ENCODE data around the gene GPR68. TPM values are rescaled to one million over a fixed set of nuclear protein-coding genes. Genes with fewer than 3 reads are reported as not detected.
"Not testable (repeated sequence)": the region's sequence is repeated elsewhere in the genome, so short reads cannot be mapped to it uniquely, and the experiment has no call there.

GPR68 gene
- total and polyA plus RNA-seq, 4 donors, result 2.3 to 7.6 (median 2.8) TPM

GRCh38 chr14:91185721-91186120 lies 58.8 kb downstream of the GPR68 start:
- DNase-seq (no peak), ATAC-seq (ENCODE audit: insufficient read depth, low FRiP score) (no peak)
- no peak overlapping the region for H3K9ac ChIP-seq (ENCODE audit: insufficient read depth in 1 of 2, low read length in 2 of 2)
- WGBS, 2 donors, result 93 to 100% methylated on average over 1 of the region's 1 CpG
- no peaks in the 10 kb centered on the region for H3K9me3 ChIP-seq (ENCODE audit: control insufficient read depth in 4 of 4, insufficient read depth in 3 of 4, low read length in 3 of 4)
- no peaks in the 10 kb centered on the region for H3K4me1 ChIP-seq (ENCODE audit: control insufficient read depth in 5 of 5, insufficient read depth in 5 of 5, low read length in 5 of 5)
- H3K27ac ChIP-seq (ENCODE audit: low read depth in 1 of 2, low read length in 1 of 2), result no peak overlapping the region
- no peaks in the 10 kb centered on the region for H3K27me3 ChIP-seq (ENCODE audit: control insufficient read depth in 3 of 3, insufficient read depth in 3 of 3, low read length in 2 of 3)
- TF ChIP-seq CTCF (IDR thresholded peaks at IDR 0.05; ENCODE audit: control extremely low read depth, extremely low read depth), result no peak
- H3K4me3 ChIP-seq, result no peak overlapping the region
- H3K36me3 ChIP-seq (ENCODE audit: control insufficient read depth in 4 of 4, insufficient read depth in 4 of 4, low read length in 4 of 4), result peaks cover 20 to 46% (median 36%) of the 10 kb centered on the region in 4 donors

- Histone ChIP-seq H3K9me3 (ENCODE audit: control insufficient read depth in 4 of 4, insufficient read depth in 3 of 4, low read length in 3 of 4) (no peaks in the 10 kb centered on the region), H3K27me3 (ENCODE audit: control insufficient read depth in 3 of 3, insufficient read depth in 3 of 3, low read length in 2 of 3) (no peaks in the 10 kb centered on the region), H3K36me3 (ENCODE audit: control insufficient read depth in 4 of 4, insufficient read depth in 4 of 4, low read length in 4 of 4) (peaks cover 17 to 38% (median 32%) of the 10 kb centered on the region in 4 donors), H3K4me1 (ENCODE audit: control insufficient read depth in 5 of 5, insufficient read depth in 5 of 5, low read length in 5 of 5) (no peaks in the 10 kb centered on the region), H3K27ac (ENCODE audit: low read depth in 1 of 2, low read length in 1 of 2) (no peak overlapping the region), H3K4me3 (no peak overlapping the region), H3K9ac (ENCODE audit: insufficient read depth in 1 of 2, low read length in 2 of 2) (no peak overlapping the region)
- TF ChIP-seq CTCF (IDR thresholded peaks at IDR 0.05; ENCODE audit: control extremely low read depth, extremely low read depth), result no peak
- no peak for DNase-seq
- no peak for ATAC-seq (ENCODE audit: insufficient read depth, low FRiP score)
These were observed 59.9 kb downstream of the GPR68 start for GRCh38 chr14:91184559-91184958.

- not testable (repeated sequence) for H3K27me3 ChIP-seq (ENCODE audit: control insufficient read depth in 3 of 3, insufficient read depth in 3 of 3, low read length in 2 of 3); ATAC-seq (ENCODE audit: insufficient read depth, low FRiP score); H3K9me3 ChIP-seq (ENCODE audit: control insufficient read depth in 4 of 4, insufficient read depth in 3 of 4, low read length in 3 of 4); H3K4me1 ChIP-seq (ENCODE audit: control insufficient read depth in 5 of 5, insufficient read depth in 5 of 5, low read length in 5 of 5); H3K9ac ChIP-seq (ENCODE audit: insufficient read depth in 1 of 2, low read length in 2 of 2); DNase-seq; H3K27ac ChIP-seq (ENCODE audit: low read depth in 1 of 2, low read length in 1 of 2); H3K4me3 ChIP-seq
- peaks cover 3 to 24% (median 23%) of the 10 kb centered on the region in 4 donors for H3K36me3 ChIP-seq (ENCODE audit: control insufficient read depth in 4 of 4, insufficient read depth in 4 of 4, low read length in 4 of 4)
- 98 to 100% methylated on average over 3 of the region's 3 CpGs for WGBS, 2 donors
These were observed 61.8 kb downstream of the GPR68 start for GRCh38 chr14:91182753-91183152.

Other genes with a start within 250 kb of the GPR68 start
- gene RPS6KA5, start 184.1 kb downstream of the GPR68 start, total RNA-seq, result 10 to 100 TPM in 1 of 2 donors, 1 to 10 TPM in 1; 9.0 to 14.8 TPM
- 1 to 10 TPM; 1.1 to 2.2 TPM for gene RPS6KA5, start 184.1 kb downstream of the GPR68 start, polyA plus RNA-seq
- gene DGLUCY, start 130.6 kb downstream of the GPR68 start, total RNA-seq, result 10 to 100 TPM; 67.2 to 74.3 TPM
- gene DGLUCY, start 130.6 kb downstream of the GPR68 start, polyA plus RNA-seq, result 10 to 100 TPM; 29.0 to 36.9 TPM
- 10 to 100 TPM; 43.7 to 66.0 TPM for gene CCDC88C, start 173.1 kb upstream of the GPR68 start, total RNA-seq
- 10 to 100 TPM; 16.5 to 20.6 TPM for gene CCDC88C, start 173.1 kb upstream of the GPR68 start, polyA plus RNA-seq

Measured in lung (tissue), 12 donors.